ENCODE measurements around the gene MAP4K4.

The MAP4K4 gene

DNA sequence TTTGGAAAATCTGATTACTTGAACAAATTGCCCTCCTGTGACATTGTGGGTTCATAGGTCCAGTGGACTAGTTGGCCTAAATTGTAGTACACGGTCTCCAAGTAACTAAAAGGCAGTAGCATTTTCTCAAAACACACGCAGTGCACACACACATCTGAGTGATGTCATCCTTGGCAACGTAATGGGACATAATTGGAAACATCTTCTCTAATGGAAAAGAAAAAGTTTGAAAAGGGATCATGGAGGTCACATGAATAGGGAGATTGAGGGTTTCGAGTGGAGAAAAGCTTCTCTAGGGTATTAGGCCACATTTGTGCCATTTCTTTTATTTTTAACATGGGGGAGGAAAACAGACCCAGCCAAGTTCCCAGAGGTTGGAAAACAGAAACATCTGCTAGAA, 93.3 kb downstream of the MAP4K4 start:
- DNase-seq (ENCODE audit: low read depth in 2 of 2) = no peak

DNA sequence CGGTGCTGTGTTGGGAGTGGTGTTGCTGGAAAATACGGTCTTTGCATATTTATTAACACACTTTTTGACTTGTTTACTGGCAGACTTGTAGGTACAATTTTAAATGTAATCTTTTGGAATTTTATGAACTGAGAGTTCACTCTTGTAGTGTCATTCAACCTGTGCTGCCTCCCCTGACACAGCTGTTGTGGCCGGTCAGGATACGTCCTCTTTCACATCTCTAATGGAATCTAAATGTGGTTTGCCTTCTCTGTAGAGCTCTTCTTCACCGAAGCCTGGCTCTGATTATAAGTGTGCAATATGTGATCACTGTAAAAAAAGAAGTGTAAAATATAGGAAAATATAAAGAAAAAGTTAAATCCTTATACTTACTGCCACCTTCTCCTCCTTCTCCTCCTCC, 94.7 kb downstream of the MAP4K4 start:
- no peak for DNase-seq (ENCODE audit: low read depth in 2 of 2)

DNA sequence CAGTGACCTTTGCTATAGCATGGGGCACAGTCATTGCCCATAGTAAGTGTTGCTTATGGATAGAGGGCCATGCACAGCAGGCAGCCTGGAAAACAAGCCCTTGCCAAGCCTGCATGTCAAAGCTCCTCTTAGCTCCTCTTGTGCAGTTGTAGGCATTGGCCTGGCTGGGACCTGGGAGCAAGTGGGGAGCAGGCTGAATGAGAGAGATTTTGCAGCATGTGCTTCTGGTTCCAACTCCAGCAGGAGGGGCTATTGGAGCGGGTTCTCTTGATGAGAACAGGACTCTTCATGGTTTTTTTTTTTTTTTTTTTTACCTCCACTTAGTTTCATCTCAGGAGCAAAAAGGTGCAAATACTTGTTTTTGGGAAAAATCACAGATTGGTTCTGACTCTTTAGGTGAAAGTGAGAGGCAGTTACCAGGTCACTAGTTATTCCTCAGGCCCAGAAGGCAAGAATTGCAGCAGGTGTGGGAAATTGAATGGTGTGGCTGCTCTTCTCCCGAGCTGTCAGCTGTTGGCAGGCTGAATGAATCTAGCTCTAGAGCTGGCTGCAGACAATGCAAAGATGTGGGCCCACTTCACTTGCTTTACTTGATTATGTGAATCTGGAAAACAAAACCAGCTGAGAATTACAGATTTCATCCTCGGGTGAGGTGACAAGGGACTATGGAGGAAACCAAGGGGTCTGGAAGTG, 95.9 kb downstream of the MAP4K4 start:
- no peak for DNase-seq (ENCODE audit: low read depth in 2 of 2)

DNA sequence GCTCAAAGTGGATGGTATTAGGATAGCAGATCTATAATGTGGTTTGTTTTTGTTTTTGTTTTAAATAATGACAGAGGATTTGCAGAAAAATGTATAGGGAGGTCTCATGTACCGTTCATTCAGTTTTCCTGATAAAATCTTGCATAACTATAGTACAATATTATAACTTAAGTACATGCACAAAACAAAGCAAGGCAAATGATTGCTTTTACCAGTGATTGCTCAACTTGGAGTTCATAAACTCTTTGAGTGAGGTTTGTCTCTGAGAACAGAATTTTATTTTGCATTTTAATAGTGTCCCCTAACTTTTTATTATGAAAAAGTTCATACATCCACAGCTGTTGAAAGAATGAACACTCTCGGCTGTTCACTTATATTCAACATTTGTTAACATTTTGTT, 96.6 kb downstream of the MAP4K4 start:
- no peak for DNase-seq (ENCODE audit: low read depth in 2 of 2)

DNA sequence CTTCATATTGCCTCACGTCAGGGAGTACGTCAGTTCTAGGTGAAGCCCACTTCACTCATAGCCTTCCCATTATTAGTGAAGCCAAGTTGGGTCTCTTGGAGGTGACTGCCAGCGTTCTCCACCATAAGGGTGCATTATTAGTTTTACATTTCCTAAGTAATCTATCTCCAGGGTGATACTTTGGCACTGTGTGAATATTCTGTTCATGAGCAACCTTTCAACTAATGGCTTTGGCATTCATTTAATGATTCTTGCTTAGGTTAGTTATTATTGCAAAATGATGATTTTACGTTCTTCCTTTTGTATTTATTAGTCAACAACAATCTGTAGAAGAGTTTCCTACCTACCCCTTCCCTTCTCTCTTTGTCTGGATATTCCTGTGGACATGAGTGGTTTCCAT, 97.5 kb downstream of the MAP4K4 start:
- DNase-seq (ENCODE audit: low read depth in 2 of 2) = no peak

DNA sequence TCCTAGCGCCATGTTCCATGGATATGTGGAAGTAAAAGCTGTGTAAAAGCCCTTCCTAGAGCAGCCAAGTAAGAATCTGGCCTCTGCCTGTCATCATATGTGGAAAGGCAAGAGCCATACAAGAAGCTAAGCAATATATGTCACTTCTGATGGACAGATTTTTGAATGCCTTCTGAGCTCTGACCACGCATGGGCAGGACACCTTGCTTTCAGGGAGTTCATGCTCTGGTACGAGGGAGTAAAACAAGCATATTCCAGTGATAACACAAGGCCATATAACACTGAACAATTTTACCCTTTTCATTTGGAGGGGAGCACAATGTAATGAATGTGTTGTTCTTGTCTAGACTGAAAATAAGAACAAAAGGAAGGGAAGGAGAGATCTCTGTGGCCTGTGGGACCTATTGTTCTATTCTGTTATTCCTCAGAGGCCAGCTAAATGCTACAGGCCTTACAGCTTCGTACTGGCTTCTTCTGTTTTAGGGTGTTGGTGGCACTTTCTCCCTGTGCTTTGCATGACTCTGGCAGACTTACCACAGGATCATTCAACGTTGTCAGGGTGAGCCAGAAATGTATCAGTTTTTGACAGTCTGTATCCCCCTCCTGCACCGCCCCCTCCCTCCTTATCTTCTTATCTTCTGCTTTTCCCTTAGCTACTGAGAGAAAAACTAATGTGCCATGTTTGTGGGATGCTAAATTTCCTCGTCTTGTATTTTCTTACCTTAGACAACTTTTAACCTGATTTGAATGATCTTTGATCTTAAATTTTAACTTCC, 99.5 kb downstream of the MAP4K4 start:
- DNase-seq (ENCODE audit: low read depth in 2 of 2) = no peak

DNA sequence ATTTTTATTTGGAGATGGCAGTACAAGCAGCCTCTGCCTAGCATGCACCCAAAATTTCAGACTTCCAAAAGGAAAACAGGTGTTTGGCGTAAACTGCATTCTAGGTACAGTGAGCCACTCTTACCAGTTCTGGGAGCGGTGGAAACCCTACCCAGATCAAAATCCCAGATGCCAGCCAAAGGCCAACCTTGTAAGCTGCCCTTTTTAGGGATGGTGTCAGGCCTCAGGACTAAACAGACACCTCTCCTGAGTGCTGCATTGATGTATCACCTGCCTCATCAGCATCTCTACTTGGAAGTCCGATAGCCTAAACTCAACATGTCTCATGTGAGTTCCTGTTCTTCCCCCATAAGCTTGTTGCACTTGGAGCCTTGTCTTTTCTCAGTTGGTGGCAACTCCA, 104.0 kb downstream of the MAP4K4 start:
- no peak for DNase-seq (ENCODE audit: low read depth in 2 of 2)

DNA sequence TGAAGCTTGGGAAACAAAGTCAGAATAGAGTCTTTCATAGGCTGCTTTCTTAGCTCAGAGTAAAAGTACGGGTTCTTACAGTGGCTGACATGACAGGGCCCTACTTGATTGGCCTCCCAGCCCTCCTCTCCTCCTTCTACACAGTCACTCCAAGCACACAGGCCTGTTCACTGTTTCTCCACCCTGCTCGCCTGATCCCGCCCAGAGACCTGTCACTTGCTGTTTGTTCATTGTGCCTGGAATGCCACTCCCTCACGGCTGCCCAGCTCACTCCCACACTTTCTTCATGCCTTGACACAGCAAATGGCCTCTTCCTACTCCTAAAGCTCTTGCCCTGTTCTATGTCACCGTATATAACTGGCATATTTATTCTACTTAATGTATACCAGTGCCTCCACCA, 104.8 kb downstream of the MAP4K4 start:
- no peak for DNase-seq (ENCODE audit: low read depth in 2 of 2)

DNA sequence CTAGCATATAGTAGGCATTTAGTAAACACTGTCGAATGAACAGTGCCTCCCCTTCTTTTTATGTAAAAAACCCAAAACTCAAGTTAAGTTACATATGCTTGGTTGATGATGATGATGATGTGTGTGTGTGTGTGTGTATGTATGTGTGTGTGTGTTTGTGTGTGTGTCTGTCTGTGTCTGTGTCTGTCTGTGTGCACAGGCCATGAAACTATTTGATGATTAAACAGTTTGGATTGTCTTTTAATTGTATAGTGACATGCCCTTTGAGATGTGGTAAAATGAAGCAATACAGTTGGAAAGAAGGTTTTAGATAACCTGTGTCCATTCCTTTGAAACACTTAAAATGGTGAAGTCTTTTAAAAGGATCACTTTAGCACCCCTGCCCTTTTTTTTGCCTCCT, 105.6 kb downstream of the MAP4K4 start:
- no peak for DNase-seq (ENCODE audit: low read depth in 2 of 2)

DNA sequence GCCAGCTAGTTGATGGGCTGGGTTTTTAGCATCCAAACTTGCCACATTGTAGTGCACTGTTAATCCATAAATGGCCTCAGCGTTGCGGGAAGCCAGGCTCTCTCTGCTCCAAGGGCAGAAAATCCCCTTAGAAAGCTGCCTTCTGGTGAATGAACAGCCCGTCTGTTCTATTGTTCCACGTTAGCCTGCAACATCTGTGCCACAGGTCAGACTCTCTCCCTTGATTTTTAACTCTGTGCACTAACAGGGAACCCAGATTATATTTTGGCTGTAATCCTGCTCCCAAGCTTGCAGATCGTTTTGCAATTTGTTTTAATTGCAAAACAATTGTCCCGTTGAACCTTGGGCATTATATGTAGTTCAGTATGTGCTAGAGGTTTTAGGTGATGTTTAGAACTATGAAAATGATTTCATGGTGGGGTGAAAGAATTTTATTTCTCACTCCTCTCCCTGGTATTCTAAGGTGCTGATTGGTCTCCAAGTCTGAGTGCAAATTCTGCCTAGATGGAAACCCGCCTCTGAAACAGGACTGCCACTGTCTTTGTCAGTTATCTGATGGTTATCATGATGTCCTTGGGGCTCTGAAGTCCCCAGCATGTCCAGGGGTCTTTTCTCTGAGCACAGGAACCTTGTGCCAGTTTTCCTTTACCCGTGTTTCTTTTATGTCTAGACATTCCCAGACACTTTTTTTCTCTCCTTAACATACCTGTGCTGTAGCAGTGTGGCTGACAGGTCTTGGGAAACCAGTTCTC, 106.6 kb downstream of the MAP4K4 start:
- DNase-seq (ENCODE audit: low read depth in 2 of 2) = no peak

DNA sequence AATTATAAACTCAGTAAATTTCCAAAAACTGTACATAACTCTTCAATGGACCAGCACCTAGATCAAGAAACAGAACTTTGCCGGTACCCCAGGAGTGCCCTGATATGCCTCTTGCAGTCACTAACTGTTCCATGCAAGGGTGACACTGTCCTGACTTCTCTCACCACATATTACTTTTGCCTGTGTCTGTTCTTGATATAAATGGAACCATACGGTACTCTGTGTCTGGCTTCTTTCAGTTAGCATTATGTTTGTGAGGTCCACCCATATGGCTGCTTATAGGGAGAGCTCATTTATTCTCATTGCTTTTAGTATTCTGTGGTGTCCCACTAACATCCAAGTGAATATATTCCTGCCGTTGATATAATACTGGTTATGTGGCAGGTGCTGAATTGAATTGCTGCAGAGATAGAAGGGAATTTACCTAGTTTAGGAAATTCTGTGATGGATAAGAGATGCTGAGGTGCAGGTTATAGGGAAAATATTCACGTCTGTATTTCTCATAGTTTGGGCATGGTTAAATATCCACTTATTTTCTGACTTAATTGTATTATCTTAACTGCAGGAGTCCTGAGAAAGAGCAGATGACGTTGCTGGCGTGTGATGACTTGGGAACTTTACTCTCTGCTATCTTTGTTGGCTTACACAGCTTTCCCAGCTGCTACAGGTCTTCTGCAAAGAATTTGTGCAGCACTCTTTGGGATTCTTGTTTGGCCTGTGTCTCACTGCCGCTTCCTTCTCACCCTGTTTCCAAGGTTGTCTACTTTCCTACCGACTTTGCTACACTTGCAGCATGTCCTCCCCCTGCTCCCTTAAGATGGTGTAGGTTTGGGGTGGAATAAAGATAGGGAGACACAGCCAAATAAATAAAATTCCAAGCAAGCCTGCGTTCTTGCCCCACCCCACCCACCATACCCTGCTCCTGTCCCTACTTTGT, 107.9 kb downstream of the MAP4K4 start:
- no peak for DNase-seq (ENCODE audit: low read depth in 2 of 2)

DNA sequence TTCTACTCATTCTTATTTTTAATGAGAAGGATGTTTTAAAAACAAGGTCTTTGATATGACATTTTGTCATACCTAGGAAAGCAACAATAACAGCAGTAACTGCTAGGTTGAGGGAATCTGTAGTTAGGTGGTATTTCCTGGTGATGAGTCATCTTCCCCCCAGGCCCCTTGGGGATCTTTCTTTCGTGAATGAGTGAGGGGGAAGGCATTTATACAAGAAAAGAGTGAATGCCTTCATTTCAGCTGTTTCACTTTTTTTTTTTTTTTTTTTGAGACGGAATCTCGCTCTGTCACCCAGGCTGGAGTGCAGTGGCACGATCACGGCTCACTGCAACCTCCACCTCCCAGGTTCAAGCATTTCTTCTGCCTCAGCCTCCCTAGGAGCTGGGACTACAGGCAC, 108.6 kb downstream of the MAP4K4 start:
- no peak for DNase-seq (ENCODE audit: low read depth in 2 of 2)

DNA sequence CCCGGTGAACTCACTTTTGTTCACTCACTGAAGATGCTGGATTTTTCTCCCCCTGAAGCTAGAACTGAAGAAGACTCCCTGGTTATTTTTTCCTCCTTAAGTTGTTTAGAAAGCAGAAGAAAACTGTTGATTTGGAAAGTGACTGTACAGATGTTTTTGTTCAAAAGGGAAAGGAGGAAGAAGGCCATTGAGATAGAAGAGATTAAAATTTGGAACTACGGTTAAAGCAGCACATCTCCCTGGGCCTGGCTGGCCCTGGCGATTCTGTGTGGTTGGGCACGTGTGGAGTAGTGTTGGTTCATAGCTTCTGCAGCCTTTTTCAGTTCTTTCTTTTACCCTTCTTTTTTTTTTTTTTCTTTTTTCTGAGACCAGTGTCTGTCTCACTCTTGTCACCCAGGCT, 109.2 kb downstream of the MAP4K4 start:
- no peak for DNase-seq (ENCODE audit: low read depth in 2 of 2)

DNA sequence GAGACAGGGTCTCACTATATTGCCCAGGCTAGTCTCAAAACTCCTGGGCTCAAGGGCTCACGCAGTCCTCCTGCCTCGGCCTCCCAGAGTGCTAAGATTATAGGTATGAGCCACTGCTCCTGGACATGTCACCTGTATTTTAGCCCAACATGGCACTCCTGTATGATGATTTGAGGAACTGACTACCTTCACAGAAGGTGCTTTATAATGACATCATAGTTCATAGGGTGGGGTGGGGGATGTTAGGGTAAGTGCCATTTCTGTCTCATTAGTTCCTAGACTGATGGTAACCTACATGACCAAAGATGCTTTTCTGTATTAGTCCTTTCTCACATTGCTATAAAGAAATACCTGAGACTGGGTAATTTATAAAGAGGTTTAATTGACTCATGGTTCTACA, 109.7 kb downstream of the MAP4K4 start:
- no peak for DNase-seq (ENCODE audit: low read depth in 2 of 2)

DNA sequence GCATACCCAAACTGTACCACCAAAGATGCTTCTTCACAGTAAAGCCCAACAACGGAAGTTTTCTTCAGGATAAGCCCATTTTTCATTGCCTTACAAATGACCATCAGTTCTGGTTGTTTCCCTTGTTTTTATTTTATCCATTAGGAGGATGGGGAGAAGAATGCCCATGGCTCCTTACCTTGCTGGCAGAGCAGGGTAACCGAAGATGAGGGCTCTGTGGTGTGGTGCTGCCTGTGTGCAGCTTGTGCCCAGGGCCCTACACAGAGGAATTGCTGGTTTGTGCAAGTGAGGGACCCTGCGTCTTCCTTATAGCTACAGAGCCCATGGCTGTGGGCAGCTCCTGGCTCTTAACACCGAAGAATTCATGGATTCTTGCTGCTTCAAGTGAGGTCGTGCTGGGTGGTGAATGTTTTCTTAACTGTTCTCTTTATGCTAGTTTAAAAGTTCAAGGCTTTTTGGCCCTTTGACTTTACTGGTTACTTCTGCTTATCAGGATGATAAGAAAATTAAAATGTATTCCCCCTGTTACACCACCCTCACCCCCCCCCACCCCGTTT, 110.6 kb downstream of the MAP4K4 start:
- DNase-seq (ENCODE audit: low read depth in 2 of 2) = no peak

DNA sequence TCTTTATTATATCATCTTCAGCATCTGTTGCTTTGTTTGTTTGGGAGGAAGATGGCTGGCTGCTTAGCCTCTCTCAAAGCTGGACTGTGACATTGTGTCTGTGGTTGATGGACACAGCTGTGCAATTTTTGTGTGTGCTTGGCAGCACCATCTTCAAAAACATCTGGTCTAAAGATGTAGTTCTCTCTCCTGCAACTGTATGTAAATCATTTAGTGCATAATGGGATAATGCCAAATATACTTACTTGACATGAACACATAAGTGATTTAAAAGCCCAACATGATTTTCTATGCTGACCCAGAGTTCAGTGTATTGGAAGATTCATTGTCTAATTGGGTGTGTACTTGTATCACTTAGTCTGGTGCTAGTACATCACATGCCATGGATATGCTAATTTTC, 112.2 kb downstream of the MAP4K4 start:
- no peak for DNase-seq (ENCODE audit: low read depth in 2 of 2)

DNA sequence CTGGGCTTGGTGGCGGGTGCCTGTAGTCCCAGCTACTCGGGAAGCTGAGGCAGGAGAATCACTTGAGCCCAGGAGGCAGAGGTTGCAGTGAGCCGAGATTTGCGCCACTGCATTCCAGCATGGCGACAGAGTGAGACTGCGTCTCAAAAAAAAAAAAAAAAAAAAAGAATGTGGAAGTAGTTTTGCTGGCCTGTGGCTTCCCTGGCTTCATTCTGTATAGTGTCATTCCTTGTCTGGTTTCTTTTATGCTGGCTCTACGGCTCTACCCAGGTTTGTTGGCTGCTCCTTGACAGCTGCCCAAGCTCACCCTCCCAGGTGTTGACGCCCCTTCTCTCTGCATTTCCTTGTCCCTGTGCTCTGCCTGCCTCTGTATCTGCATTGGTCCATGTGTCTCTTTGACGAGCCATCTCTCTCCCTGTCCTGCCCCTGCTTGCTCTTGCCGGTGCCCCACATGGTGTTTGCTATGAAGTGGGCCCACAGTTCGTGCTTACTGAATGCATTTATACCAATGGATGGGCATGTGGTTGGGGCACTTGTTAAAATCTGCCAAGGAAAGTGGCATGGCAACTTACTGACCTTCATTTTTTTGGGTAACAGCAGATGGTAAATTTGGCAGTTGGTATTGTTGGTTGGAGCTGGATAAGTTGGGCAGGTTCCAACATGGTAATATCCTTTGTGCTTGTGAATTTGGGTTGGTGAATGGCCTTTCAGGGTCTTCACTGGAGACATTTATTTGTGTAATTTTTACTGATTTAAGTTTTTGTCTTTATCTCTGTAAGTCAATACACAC, 113.9 kb downstream of the MAP4K4 start:
- DNase-seq (ENCODE audit: low read depth in 2 of 2) = no peak

DNA sequence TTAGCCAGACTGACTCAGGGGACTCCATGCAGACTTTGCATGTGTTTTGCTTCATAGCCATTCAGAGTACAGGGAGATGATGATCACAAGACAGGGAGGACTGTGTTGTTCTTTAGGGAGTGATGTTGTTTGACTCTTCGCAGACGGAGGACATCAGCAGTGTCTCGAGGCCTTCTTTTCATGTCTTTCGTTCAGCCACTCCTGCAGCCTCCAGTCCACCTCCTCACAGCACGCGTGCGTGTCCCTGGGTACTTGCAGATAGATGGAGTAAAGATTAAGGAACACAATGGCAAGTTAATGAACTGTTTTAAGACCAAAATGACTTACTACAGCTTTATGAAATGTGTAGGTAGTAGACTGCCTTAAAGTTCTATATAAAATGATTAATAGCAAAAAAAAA, 114.7 kb downstream of the MAP4K4 start:
- DNase-seq (ENCODE audit: low read depth in 2 of 2) = no peak

DNA sequence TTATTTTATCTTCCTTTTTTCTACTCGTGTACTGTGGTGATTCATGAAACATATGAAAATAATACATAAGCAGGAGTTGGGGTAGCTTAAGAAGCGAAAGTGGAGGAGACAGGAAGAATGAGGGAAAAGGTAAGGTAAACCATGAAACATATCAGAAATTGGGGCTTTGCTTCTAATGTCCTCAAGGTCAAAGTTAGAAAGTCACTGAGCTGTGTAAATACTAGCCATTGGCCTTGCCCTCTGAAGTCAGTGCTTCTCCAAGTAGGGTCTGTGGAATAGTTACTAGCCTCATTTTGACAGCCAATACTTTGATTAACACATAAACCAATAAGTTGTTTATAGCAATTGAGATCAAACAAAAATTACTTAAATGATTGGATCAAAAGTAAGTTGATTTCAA, 117.2 kb downstream of the MAP4K4 start:
- no peak for DNase-seq (ENCODE audit: low read depth in 2 of 2)

DNA sequence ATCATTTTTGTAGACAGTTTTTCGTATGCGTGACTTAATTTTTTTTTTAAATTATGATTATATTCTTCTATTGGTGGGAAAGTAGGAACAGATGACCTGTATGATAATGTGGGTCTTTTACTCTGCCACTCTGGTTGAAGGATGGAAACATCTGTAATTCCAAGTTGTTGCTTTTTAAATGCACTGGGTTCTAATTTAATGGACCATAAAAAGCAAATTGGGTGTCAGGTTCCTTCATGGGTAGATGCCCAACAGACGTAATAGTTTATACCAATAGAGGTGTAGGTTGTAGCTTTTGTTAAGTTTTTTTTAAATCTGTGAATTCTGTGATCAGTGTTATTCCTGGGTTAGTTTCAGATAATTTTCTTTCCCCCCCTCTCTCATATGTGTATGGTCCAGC, 117.6 kb downstream of the MAP4K4 start:
- DNase-seq (ENCODE audit: low read depth in 2 of 2) = no peak
